Embryonic facial prominence (tissue), 1 donor: ENCODE results near the gene PARVB.
A peak's percentile ranks its signal among the peaks of the same experiment; 100 is the strongest.

Experiments
- DNase-seq: peaks from one replicate; pipeline ENCODE4 v3.0.0-alpha.2; 2016; ENCODE audit errors: extremely low spot score

Gene PARVB

DNA sequence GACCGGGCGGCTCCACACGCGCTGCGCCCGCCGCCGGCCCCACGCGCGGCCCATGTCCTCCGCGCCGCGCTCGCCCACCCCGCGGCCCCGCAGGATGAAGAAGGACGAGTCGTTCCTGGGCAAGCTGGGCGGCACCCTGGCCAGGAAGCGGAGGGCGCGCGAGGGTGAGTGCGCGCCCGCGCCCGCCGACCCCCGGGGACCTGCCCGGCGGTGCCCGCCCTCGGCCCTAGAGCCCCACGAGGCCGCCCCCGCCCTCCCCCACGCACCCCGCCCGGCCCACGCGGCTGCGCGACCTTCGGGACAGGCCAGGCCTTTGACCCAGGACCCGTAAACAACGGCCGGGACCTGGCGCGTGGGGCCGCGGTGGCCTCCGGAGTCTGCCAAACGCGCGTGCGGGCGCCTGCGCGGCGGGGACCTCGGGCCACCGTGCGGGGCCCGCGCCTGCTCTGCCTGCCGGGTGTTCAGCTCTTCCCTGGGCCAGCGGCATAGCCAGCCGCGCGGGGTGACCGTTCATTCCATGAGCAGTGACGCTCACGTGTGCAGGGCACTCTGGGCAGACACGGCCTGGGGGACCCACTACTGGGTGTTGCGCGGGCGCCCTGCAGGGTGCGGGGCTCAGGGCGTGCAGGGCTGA lies at the start of gene PARVB:
TSS of gene PARVB (plus strand) at position 15 of the 634 bp plus-strand sequence. CDS start at position 53, 38 bp downstream.
- DNase-seq, result no peak

DNA sequence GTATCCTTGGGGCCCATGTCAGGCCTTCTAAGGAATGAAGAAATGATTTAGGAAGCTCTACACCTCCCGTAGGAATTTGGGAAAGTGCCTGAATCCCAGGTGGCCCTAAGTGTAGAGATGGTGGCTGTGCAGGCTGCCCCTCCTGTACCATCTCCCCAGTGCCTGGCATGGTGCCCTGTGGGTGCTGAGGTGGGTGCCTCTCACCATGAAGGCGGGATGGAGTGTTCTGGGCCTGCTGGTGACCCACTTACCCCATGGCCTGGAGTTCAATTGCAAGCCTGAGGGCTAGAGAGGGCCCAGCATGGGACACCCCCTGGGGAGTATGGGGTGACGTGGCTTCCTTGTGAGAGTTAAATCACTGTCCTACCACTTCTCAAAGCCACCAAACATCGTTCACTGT lies 49.1 kb upstream of the PARVB start:
- DNase-seq, result no peak

DNA sequence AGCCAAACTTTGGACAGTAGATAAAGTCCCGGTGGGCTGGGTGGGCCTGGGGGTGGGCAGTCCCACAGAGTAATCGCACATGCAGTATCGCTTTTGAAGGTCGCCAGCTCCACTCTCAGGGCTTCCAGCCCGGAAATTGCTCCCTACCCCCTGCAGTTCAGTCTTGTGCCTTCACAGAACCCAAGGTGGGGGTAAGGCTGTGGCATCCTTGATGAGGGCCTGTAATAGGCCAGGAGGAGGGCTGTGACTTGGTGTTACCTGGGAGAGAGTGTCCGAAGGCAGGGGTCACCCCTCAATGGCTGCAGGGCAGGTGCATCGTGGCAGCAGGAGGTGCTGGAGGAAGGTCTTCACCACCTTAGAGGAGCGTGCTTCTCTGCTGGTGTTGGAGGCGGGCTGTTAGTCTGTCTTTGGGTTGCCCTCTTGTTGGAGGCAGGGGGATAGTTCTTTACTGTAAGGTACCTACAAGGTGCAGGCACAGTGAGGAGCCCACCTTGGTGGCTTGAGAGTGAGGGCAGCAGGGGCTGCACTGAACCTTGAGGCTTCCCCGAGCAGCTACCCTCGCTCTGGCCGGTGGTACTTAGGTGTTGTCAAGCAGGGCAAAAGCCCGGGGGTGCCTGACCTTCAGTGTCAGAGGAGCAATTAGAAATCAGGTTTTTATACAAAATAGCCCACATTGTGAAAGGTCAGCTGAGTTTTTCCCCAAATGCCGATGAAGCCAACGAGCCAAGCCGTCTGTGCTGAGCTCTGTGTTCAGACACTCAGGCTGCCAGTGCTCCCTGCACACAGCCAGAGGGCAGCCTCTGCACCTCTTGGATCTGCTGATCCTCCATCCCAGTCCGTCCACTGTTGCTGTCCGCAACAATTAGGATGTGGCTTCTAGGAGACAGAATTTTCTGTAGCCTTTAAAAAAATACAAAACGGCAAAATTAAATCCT lies 47.0 kb upstream of the PARVB start:
- no peak for DNase-seq

GRCh38 chr22:43978558-43978957 lies 45.5 kb upstream of the PARVB start:
- no peak for DNase-seq

GRCh38 chr22:43980579-43980978 lies 43.5 kb upstream of the PARVB start:
- DNase-seq, result no peak

DNA sequence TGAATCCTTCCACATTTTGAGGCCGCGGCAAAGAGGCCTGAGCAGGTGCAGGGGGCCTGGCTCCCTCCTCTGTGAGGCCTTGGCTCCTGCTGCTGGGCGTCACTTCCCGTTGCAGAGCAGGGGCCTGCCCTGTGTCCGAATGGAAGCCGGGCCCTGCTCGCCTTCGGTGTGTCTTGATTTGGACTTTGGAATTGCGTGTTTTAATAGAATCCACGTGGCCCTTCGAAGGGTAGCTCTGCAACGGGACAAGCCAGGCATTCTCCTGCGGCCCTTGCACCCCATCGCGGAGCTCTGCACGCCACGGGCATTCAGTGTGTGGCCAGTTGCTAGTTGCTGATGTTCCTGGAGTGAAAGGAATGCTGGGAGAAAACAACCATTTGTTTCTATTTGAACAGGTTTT lies 43.1 kb upstream of the PARVB start:
- DNase-seq, result no peak

DNA sequence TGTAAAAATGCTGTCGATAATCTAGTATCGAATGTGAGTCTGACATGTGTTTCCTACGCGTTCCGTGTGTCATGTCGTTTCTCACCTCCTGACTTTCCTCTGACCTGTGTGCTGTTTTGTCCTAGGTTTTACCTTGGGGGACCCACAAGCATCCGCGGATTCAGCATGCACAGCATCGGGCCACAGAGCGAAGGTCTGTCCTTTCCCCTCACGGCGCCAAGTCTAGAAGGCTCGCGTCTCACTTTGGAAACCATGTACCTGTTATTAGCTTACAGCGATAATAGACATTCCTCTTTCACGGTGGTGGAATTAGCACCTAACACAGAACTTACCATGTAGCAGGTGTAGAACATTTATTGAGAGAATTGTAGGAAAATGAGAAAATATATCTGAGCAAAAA lies 40.3 kb upstream of the PARVB start:
- DNase-seq, result no peak

- DNase-seq, result no peak
These were observed 38.6 kb upstream of the PARVB start for GRCh38 chr22:43985532-43985931.

GRCh38 chr22:43988116-43988820 lies 35.8 kb upstream of the PARVB start:
- DNase-seq, result no peak

GRCh38 chr22:43988960-43989359 lies 35.1 kb upstream of the PARVB start:
- no peak for DNase-seq

DNA sequence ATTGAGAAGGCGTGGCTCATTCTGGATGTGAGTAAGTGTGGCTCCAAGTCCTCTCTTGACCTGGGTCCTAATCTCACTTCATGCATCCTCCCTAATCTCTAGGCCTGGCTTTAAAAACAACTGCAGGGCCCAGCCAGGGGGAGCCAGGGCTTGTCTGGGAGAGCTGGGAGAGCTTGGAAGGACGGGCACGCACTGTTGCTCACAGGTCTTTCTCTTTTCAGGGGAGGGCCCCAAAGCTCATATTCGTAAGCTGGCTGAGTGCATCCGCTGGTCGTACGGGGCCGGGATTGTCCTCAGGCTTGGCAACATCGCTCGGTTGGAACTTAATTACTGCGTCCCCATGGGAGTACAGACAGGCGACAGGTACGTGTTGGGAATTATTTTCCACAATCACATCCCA lies 34.1 kb upstream of the PARVB start:
- DNase-seq, result no peak

- DNase-seq, result no peak
These were observed 32.6 kb upstream of the PARVB start for GRCh38 chr22:43991316-43992020.

GRCh38 chr22:43992331-43992821 lies 31.7 kb upstream of the PARVB start:
- no peak for DNase-seq

DNA sequence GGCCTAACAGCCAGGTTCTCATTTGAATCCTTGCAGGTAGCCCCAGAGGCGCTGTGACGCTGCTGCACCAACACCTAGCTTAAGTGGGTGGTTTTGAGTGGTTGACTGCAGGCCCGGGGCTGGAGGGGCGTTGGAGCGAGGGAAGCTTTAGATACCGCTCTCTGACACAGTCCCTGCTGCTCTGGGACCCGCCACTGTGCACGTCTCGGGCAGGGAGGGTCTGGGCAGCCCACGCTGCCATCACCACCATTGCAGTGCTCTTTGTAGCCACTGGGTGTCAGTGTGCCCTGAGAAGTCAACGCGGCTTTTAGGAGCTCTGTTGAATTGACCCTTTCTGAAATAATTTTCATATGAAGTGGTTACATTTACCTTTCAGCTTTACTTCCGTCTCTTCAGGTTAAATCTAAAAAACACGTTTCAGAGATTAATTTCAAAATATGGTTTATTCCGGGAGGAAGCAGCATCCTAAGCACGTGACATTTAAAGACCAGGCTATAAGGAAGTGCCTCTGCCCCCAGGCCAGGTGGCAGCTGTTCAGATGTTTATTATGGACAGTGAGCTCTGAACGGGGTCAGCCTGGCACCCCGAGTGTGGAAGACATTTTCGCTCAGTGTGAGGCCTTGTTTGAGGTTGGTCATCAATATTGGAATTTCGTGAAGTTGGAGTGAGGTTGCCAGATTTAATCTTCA lies 30.9 kb upstream of the PARVB start:
- peak; percentile 16 for DNase-seq

DNA sequence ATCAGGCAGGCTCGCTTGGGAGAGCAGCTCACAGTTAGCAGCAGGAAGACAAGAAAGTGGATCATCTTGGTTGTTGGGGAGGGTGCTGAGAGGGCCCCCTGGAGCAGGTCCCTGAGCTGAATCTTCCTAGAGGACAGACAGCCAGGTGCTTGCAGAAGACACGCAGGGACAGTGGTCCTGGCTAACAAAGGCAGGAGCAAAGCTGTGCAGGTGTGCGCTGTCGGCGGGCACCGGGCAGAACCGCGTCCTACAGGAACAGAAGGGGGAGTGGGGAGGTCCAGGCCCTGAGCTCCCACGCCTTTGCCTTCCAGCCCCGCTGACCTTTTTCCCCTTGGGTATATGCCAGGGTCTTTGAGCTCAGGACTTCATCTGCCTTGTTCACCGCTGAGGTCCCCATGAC lies 30.1 kb upstream of the PARVB start:
- DNase-seq, result no peak

DNA sequence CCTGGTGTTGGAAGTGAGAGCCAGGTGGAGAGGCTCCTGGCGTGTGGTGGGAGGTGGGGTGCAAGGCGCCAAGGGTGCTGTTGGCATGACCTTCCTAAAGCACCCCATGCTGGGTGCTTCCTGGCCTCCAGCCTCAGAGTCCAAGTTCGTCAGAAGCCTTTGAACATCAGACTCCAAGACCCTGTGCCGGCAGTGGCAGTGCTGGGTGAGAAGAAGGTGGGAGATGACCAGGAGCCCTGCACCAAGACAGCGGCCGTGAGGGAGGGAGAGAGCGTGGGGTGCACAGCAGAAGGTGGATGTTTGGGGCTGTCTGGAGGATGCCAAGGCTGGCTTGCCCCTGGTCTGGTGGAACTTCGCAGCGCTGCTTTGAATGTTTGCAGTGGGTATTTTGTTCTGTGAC lies 29.7 kb upstream of the PARVB start:
- DNase-seq, result no peak

- no peak for DNase-seq
These were observed 28.9 kb upstream of the PARVB start for GRCh38 chr22:43995057-43995685.

DNA sequence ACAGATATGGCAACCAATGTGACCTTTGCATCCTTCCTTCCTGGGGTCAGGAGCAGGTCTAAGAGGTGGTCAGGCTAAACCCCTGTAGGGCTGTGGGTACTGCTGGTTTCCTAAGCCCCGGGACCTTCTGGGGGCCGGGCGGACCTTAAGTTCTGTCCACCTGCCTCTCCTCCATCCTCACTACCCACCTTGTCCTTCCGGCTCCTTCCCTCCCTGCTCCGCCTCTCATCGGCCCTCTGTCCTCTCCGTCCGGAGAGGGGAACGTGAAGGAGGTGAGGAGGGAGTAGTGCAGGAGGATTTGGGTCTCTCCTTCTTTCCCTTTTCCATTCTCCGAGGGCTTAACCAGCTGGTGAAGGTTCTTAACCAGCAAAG lies 28.3 kb upstream of the PARVB start:
- no peak for DNase-seq

DNA sequence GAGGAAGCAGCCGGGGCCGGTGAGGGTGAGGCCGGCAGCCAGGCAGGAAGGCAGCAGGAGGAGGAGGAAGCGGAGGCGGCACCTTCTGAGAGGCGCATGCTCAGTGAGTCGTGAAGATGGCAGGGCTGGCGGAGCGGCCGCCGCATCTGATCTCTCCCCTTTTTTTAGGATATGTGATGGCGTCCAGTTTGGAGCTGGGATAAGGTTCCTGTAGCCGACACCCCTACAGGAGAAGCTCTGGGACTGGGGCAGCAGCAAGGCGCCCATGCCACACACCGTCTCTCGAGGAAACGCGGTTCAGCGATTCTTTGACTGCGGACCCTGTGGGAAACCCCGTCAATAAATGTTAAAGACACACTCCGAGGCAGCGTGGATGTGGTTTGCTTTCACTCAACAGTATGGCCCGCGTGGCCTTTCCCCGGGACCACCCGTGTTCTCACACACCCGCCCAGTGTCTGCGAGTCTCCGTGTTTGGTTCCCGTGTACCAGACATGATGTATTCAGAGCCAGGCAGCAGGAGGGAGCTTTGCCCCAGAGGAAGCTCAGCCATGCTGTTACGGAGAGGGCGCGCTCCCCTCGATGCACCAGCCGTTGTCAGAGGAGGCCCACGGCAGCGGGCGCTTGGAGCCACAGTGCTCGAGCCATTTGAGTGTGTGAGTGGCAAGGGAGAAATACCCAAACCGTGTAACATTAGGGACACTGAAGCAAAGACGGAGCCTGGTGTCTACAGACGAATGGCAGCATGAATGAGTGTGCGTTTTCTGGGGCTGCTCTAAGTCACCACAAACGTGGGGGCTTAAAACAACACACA lies 27.7 kb upstream of the PARVB start:
- no peak for DNase-seq

DNA sequence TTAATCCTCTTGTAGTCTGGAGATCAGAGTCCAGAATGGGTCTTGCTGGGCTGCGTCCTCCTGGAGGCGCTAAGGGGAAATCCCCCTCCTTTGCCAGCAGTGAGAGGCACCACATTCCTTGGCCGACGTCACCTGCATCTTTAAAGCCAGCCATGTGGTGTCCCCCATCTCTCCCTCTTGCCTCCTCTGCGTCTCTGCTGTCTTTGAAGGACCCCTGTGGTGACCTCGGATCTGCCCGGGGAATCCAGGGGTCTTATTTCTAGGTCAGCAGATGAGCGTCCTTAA lies 27.2 kb upstream of the PARVB start:
- DNase-seq, result no peak
